ENCODE data around the gene SETD5.
A peak's percentile ranks its signal among the peaks of the same experiment; 100 is the strongest.

The SETD5 gene

GRCh38 chr3:9397332-9397905 is at the start of gene SETD5:
SETD5 (plus strand) TSS chr3:9397615; CDS start chr3:9428939, 31,324 bp downstream.
- DNase-seq (ENCODE audit: low read depth in 3 of 3), result peak; percentile 99 to 100 (median 99)

DNA sequence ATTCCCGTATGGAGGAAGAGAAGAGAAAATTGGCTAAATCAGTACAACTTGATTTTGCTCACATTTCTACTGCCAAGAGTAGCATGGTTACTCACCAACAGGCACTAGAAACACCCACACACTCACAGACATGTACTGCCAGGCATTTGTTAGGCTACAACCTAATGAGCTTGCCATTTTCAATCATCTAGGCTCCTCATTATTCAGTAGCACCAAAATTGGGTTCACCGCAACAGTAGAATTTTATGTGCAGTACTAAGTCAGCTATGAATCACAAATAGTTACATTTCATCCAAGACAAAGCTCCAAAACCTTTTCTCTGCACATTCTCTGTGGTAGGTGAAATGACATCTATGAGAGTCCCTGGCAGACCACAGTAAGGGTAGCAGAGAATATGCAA is 49.5 kb upstream of the SETD5 start:
- no peak for DNase-seq (ENCODE audit: low read depth in 3 of 3)

DNA sequence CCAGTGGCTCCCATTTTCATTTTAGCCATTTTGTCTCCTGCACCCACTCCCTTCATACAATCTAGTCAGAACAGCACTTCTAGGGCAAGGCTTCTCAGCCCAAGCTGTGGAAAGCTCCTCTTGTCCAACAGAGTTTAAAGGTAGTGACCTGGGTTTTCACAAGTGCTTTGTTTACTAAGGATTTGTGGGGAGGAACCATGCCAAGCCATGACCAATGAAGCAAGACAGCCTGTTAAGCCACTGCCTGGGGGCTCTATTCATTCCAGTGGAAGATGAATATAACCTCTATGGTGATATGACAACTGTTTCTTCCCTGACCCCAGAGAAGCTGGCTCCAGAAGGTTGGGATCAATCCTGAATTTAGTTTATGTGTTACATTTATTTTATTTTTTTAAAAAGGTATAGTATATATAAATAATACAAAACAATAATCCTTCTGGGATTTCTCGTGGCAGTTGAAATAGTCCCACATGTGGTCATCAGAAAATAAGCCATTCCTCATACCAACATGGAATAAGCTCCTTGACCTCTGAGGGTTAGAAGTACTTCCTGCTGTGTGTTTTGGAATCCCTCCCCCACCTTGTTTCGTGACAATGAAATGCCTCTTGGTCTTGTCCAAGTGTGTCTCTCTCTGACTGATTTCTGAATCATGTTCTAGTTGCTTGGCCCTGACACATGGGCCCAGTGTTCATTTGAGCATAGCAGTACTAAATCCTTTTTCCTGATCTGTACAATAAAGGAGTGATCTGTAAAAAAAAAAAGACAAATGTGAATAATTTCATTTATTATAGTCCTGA is 47.9 kb upstream of the SETD5 start:
- DNase-seq (ENCODE audit: low read depth in 3 of 3), result no peak

DNA sequence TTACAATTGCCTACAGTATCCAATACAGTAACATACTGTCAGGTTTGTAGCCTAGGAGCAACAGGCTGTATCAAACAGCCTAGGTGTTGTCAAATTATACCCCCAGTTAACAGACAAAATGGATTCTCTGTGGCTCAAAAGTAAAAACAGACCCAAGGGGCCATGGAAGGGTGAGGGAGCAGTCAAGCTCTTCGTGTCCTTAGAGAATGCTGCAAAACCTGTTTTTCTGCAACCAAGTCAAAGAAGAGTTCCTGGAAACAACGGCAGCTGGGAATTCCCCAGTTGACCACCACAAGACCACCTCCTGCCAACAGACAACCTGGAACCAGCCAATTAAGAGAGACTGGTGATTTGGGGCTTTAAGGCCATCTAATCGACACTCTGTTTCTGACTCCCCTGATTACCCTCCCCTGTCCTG is 45.7 kb upstream of the SETD5 start:
- no peak for DNase-seq (ENCODE audit: low read depth in 3 of 3)

- peak; percentile 8 to 45 (median 24) for DNase-seq (ENCODE audit: low read depth in 3 of 3)
Measured at GRCh38 chr3:9352917-9353752, 44.3 kb upstream of the SETD5 start.

- no peak for DNase-seq (ENCODE audit: low read depth in 3 of 3)
Measured at GRCh38 chr3:9361691-9362388, 35.6 kb upstream of the SETD5 start.

- DNase-seq (ENCODE audit: low read depth in 3 of 3), result peak; percentile 80 to 84 (median 84)
Measured at GRCh38 chr3:9362731-9363530, 34.5 kb upstream of the SETD5 start, which contains the start of gene THUMPD3. THUMPD3 (plus strand) TSS chr3:9363054; CDS start chr3:9365069, 2,015 bp downstream.

DNA sequence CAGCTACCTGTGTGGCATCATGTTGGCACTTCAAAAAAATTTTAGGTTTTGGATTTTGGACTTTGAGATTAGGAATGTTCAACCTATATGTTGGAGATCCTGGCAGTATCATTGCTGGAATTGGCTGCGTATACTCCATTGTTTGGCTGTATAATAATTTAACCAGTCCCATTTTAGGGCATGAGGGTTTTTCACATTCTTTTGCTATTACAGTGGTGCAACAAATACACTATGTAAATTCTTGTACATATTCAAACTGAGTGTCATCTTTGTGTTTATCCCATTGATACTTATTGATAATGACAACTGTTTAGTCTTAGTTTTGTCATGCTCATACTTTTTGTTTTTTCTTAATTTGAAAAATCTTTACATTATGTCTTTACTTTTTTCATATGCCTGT is 27.9 kb upstream of the SETD5 start:
- DNase-seq (ENCODE audit: low read depth in 3 of 3), result no peak

DNA sequence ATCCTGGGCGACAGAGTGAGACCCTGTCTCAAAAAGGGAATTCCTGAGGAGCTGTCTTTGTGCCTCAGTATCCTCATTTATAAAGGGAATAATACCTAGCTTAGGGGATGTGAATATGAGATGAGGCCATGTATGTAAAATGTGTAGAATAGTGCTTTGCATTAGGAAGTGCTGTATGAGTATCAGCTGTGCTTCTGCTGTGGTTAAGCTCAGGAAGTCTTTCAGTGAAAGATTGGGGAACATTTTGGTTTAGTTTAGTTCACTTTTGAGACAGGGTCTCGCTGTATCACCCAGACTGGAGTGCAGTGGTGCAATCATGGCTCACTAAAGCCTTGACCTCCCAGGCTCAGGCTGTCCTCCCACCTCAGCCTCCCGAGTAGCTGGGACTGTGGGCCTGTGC is 23.9 kb upstream of the SETD5 start:
- DNase-seq (ENCODE audit: low read depth in 3 of 3), result no peak

DNA sequence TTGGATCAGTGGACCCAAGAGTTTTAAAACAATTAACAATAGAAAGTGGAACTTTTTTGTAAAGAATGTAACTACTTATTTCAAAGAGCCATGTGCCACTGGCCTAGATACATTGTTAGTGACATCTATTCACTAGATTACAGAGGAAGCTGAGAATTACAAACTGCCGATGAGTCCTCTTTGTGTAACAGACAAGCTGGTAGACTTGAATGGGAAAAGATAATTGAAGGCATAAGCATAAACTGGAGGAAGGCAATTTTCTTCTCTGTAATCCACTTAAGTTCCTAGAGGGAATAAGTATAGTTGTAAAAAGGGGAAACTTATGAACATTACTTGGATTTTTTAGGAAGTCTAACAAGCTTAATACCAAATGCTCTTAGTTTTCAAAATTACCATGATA is 19.4 kb upstream of the SETD5 start:
- DNase-seq (ENCODE audit: low read depth in 3 of 3), result no peak

- no peak for DNase-seq (ENCODE audit: low read depth in 3 of 3)
Measured at GRCh38 chr3:9379327-9379726, 18.1 kb upstream of the SETD5 start.

DNA sequence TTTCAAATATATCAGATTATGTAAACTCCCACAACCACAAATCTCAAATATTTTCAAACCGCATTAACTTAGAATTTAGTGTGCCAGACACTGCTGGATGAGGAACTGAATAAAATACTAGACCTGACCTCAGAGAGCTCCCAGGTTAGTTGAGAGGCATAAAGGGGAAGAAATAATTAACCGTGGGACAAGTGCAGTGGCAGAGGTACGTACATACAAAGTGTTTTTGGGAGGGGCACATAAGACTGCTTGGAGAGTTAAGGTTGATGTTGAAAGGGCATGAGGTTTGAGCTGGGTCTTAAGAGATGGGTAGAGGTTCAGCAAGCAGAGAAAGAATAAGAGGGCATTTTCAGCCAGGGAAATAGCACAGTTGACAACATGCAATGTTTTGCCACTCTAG is 17.4 kb upstream of the SETD5 start:
- DNase-seq (ENCODE audit: low read depth in 3 of 3), result no peak

GRCh38 chr3:9384141-9384828 is 13.1 kb upstream of the SETD5 start:
- DNase-seq (ENCODE audit: low read depth in 3 of 3), result no peak

- DNase-seq (ENCODE audit: low read depth in 3 of 3), result no peak
Measured at GRCh38 chr3:9385187-9386077, 12.0 kb upstream of the SETD5 start.

- no peak for DNase-seq (ENCODE audit: low read depth in 3 of 3)
Measured at GRCh38 chr3:9386078-9386459, 11.3 kb upstream of the SETD5 start.

DNA sequence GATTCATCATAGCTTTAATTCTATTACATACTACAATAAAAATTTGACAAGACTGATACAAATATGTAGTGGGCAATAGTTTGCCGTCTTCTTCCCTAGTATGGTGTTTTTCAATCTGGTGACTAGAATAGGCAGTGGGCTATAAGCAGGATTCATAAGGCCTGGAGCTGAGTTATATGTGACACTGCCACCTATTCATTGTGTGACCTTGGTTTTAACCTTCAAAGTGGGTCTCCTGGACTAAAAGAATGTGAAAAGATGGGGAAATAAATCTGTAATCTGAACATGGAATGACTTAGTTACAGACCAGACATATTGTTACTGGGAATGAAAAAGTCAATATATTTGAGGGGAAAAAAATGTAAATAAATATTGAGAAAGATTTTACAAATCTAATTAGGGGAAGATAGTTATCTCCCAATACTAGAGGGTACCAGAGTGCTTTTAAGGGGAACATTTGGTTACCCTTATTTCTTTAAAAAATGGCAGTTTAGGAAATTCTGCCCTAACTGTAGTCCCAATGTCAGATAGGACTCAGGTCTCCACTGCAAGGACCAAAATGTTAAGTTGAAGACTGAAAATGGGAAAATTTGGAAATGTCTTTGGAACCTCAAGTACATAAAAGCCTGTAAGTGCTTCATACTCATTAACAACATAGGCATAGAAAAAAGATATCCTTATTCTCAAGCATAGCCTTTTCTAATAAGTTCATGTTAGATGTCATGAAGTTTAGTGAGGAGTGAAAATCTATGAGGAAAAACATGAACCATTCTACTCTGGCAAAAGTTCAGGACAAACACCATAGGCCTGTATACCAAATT is 10.7 kb upstream of the SETD5 start:
- no peak for DNase-seq (ENCODE audit: low read depth in 3 of 3)

DNA sequence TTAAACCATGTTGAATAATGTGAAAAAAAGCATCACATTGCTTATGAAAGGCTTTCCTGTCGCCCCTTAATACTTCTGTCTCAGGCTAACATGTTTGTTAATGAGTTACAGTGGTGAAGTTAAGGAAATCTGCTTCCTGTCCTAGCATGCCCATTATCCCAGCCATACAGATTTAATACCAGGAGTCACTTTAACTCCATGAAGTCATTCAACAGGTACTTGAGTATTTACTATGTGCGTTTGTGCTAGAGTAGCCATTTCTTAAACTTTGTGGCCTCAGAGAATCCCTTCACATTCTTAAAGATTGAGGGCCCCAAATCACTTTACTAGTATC is 10.1 kb upstream of the SETD5 start:
- DNase-seq (ENCODE audit: low read depth in 3 of 3), result no peak

DNA sequence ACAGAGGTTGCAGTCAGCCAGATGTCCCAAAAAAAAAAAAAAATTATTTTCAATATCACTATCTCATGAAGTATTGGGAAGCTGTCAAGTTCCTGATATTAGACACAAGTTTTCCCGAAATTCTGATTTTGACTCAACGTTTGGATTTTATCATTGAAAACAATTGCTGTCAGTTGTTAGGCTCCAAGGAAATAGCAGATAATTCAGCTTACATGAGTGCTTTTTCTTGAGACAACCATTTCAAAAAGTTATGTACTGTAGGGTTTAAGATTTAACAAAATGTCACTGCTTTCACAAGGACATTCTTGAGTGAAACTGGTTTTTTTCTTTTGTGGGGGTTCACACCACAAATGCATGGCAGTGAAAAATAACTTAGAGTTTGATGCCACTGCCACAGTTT is 9.3 kb upstream of the SETD5 start:
- no peak for DNase-seq (ENCODE audit: low read depth in 3 of 3)

Measured in stimulated activated CD4-positive, alpha-beta T cell treated with anti-CD3 and anti-CD28 coated beads, TNF-alpha, amount 100 ng/mL, for 4 hours (primary cell).